GM18498 (cell line): Measurements from ENCODE around the gene GMEB2.
"Not testable (repeated sequence)": the region's sequence is repeated elsewhere in the genome, so short reads cannot be mapped to it uniquely, and the experiment has no call there.

Source experiments
- ATAC-seq: cut with Tn5 transposase; IDR thresholded peaks from one replicate; pipeline ENCODE4 v1.9.1; 2021; ENCODE audit warnings: mild to moderate bottlenecking, moderate library complexity; ENCODE audit not compliant: unreplicated experiment

The GMEB2 gene

GRCh38 chr20:63657260-63657936 is 30.5 kb upstream of the GMEB2 start:
- ATAC-seq: peak; percentile 7

- no peak for ATAC-seq
Measured at GRCh38 chr20:63656451-63656850, 29.6 kb upstream of the GMEB2 start.

- ATAC-seq: no peak
Measured at GRCh38 chr20:63655249-63655648, 28.3 kb upstream of the GMEB2 start.

- ATAC-seq: no peak
Measured at GRCh38 chr20:63653974-63654668, 27.2 kb upstream of the GMEB2 start.

- no peak for ATAC-seq
Measured at GRCh38 chr20:63653041-63653973, 26.4 kb upstream of the GMEB2 start, which contains the start of gene STMN3. TSS of gene STMN3 (minus strand) at chr20:63653424. CDS start at chr20:63653345, 79 bp downstream.

GRCh38 chr20:63652192-63652980 is 25.5 kb upstream of the GMEB2 start:
- ATAC-seq: no peak

GRCh38 chr20:63651942-63652191 is 25.0 kb upstream of the GMEB2 start:
- ATAC-seq: no peak

- ATAC-seq: not testable (repeated sequence)
Measured at GRCh38 chr20:63650486-63650885, 23.6 kb upstream of the GMEB2 start.

GRCh38 chr20:63648895-63649589 is 22.1 kb upstream of the GMEB2 start:
- no peak for ATAC-seq

GRCh38 chr20:63648190-63648589 is 21.3 kb upstream of the GMEB2 start:
- no peak for ATAC-seq

GRCh38 chr20:63645218-63645617 is 18.3 kb upstream of the GMEB2 start:
- ATAC-seq: no peak

- no peak for ATAC-seq
Measured at GRCh38 chr20:63643946-63644345, 17.0 kb upstream of the GMEB2 start.

GRCh38 chr20:63643499-63643898 is 16.6 kb upstream of the GMEB2 start:
- ATAC-seq: no peak

- no peak for ATAC-seq
Measured at GRCh38 chr20:63642527-63643247, 15.8 kb upstream of the GMEB2 start.

- peak; percentile 64 for ATAC-seq
Measured at GRCh38 chr20:63641792-63642523, 15.1 kb upstream of the GMEB2 start.

GRCh38 chr20:63641146-63641791 is 14.4 kb upstream of the GMEB2 start:
- peak; percentile 29 for ATAC-seq

- ATAC-seq: peak; percentile 4
Measured at GRCh38 chr20:63640686-63641085, 13.8 kb upstream of the GMEB2 start.

GRCh38 chr20:63640086-63640485 is 13.2 kb upstream of the GMEB2 start:
- ATAC-seq: no peak
